Caco-2 (cell line): ENCODE data around the gene REV3L. TPM values are rescaled to one million over a fixed set of nuclear protein-coding genes. Genes with fewer than 3 reads are reported as not detected.

Experiments used
- BruUV-seq: library from RNA; stranded (reverse); fragments of 400-500 nt; replicated peaks from 2 replicates; lab custom pipeline; 2021; lab: Mats Ljungman, UMichigan
- CTCF ChIA-PET: fragments of 300-600 bp; sonication (Branson Sonifier 250); formaldehyde crosslinking; loops from one replicate; lab custom pipeline; 2022; ENCODE audit warnings: antibody characterized with exemption; lab: Charles Lee
- POLR2A ChIA-PET: fragments of 300-600 bp; sonication (Branson Sonifier 250); formaldehyde crosslinking; loops from one replicate; lab custom pipeline; 2022; ENCODE audit warnings: antibody characterized with exemption; lab: Charles Lee
- DNase-seq, 2 experiments: peaks; one replicate each; pipeline versions ENCODE4 v3.0.0 to v3.0.0-alpha.2; 2020 to 2022
- H3K27me3 ChIP-seq: replicated peaks from 2 replicates; pipeline ENCODE4 v1.6.0; 2011; ENCODE audit warnings: low read length; ENCODE audit not compliant: control insufficient read depth, insufficient read depth
- H3K36me3 ChIP-seq: 2 replicates; pipeline ENCODE4 v1.5.1; 2011; ENCODE audit warnings: low read length; ENCODE audit not compliant: control insufficient read depth, insufficient read depth
- H3K4me1 ChIP-seq: fragments of 250-450 bp; sonication (Bioruptor Pico); 2 replicates; pipeline ENCODE4 v1.5.1; 2020; ENCODE audit warnings: mild to moderate bottlenecking
- H3K4me3 ChIP-seq: 2 replicates; pipeline ENCODE4 v1.5.1; 2011; ENCODE audit warnings: low read depth, mild to moderate bottlenecking, control low read depth, low read length
- H3K9me3 ChIP-seq: fragments of 250-450 bp; sonication (Bioruptor Pico); 2 replicates; pipeline ENCODE4 v1.5.1; 2020; ENCODE audit warnings: mild to moderate bottlenecking, moderate library complexity
- H3K27ac Mint-ChIP-seq: one replicate; pipeline ENCODE4 v1.8.0; 2022; ENCODE audit warnings: mixed read lengths; ENCODE audit not compliant: unreplicated experiment
- H3K27me3 Mint-ChIP-seq: one replicate; pipeline ENCODE4 v1.8.0; 2022; ENCODE audit warnings: mixed read lengths; ENCODE audit not compliant: insufficient read depth, unreplicated experiment
- H3K36me3 Mint-ChIP-seq: one replicate; pipeline ENCODE4 v1.8.0; 2022; ENCODE audit warnings: mild to moderate bottlenecking, mixed read lengths; ENCODE audit not compliant: insufficient read depth, unreplicated experiment
- H3K4me1 Mint-ChIP-seq: one replicate; pipeline ENCODE4 v1.8.0; 2022; ENCODE audit warnings: low read depth, mixed read lengths; ENCODE audit not compliant: unreplicated experiment
- H3K4me3 Mint-ChIP-seq: one replicate; pipeline ENCODE4 v1.8.0; 2022; ENCODE audit warnings: mild to moderate bottlenecking, moderate library complexity, mixed read lengths; ENCODE audit not compliant: unreplicated experiment
- H3K9me3 Mint-ChIP-seq: one replicate; pipeline ENCODE4 v1.8.0; 2022; ENCODE audit warnings: mixed read lengths; ENCODE audit not compliant: unreplicated experiment
- CTCF ChIP-seq, 2 experiments: fragments of 200-600 bp in 1 of 2; IDR thresholded peaks; 1 replicate in 1 of 2; 2 replicates in 1 of 2; pipeline versions ENCODE4 v1.5.1 to v1.8.0; 2011 to 2022; ENCODE audit warnings: antibody characterized with exemption in 1 of 2, control low read depth in 1 of 2, inconsistent platforms in 1 of 2, low read depth in 1 of 2, low read length in 1 of 2, mild to moderate bottlenecking in 1 of 2, moderate library complexity in 1 of 2; ENCODE audit not compliant: insufficient read depth in 1 of 2, severe bottlenecking in 1 of 2, unreplicated experiment in 1 of 2
- intact Hi-C: fragments of 100-400 bp; cut with micrococcal nuclease; formaldehyde crosslinking; loops from one replicate; pipeline ENCODE4 v1.10.0; 2022; ENCODE audit not compliant: unreplicated experiment
- total RNA-seq: library from RNA; stranded (reverse); gene quantifications from 2 replicates; pipeline ENCODE4 v1.2.3, GENCODE V29; 2022

The REV3L gene
- total RNA-seq, 1 experiment from 2014 or later, result 22.2 TPM

GRCh38 chr6:111471533-111471932 lies 11.5 kb downstream of the REV3L start:
- no TSS peak for BruUV-seq

GRCh38 chr6:111470991-111471390 lies 12.0 kb downstream of the REV3L start:
- TF ChIP-seq CTCF (IDR thresholded peaks at IDR 0.05; ENCODE audit: insufficient read depth in 1 of 2, low read depth in 1 of 2, low read length in 1 of 2, severe bottlenecking in 1 of 2, unreplicated experiment in 1 of 2), result no peak
- Histone ChIP-seq H3K9me3 (no peaks in the 10 kb centered on the region), H3K36me3 (no peaks in the 10 kb centered on the region), H3K27me3 (no peaks in the 10 kb centered on the region), H3K4me1 (peaks cover 9% of the 10 kb centered on the region; the same call in 1 of the 2 replicates), H3K4me3 (no peak overlapping the region)
- POLR2A ChIA-PET, result no interaction called here
- Mint-ChIP-seq H3K4me1 (peaks cover 13% of the 10 kb centered on the region), H3K27ac (no peak overlapping the region), H3K4me3 (no peak overlapping the region), H3K9me3 (no peaks in the 10 kb centered on the region), H3K27me3 (no peaks in the 10 kb centered on the region), H3K36me3 (no peaks in the 10 kb centered on the region)
- intact Hi-C loops, result no loop called here
- no peak for DNase-seq
- BruUV-seq, result no TSS peak
- CTCF ChIA-PET, result no interaction called here

More at GRCh38 chr6:111471533-111471932, 11.5 kb downstream of the REV3L start:
- Mint-ChIP-seq H3K4me1 (peaks cover 13% of the 10 kb centered on the region), H3K27ac (no peak overlapping the region), H3K4me3 (no peak overlapping the region), H3K9me3 (no peaks in the 10 kb centered on the region), H3K36me3 (no peaks in the 10 kb centered on the region), H3K27me3 (no peaks in the 10 kb centered on the region)
- Histone ChIP-seq H3K4me3 (no peak overlapping the region), H3K4me1 (peaks cover 9% of the 10 kb centered on the region; the same call in 1 of the 2 replicates), H3K27me3 (no peaks in the 10 kb centered on the region), H3K36me3 (no peaks in the 10 kb centered on the region), H3K9me3 (no peaks in the 10 kb centered on the region)
- DNase-seq, result no peak
- CTCF ChIA-PET, result no interaction called here
- intact Hi-C loops, result no loop called here
- POLR2A ChIA-PET, result no interaction called here
- TF ChIP-seq CTCF (IDR thresholded peaks at IDR 0.05; ENCODE audit: insufficient read depth in 1 of 2, low read depth in 1 of 2, low read length in 1 of 2, severe bottlenecking in 1 of 2, unreplicated experiment in 1 of 2), result no peak

GRCh38 chr6:111469543-111469942 lies 13.5 kb downstream of the REV3L start:
- Mint-ChIP-seq H3K27me3 (no peaks in the 10 kb centered on the region), H3K36me3 (no peaks in the 10 kb centered on the region), H3K4me3 (no peak overlapping the region), H3K4me1 (peaks cover 13% of the 10 kb centered on the region), H3K9me3 (no peaks in the 10 kb centered on the region), H3K27ac (no peak overlapping the region)
- TF ChIP-seq CTCF (IDR thresholded peaks at IDR 0.05; ENCODE audit: insufficient read depth in 1 of 2, low read depth in 1 of 2, low read length in 1 of 2, severe bottlenecking in 1 of 2, unreplicated experiment in 1 of 2), result no peak
- Histone ChIP-seq H3K9me3 (no peaks in the 10 kb centered on the region), H3K4me3 (no peak overlapping the region), H3K36me3 (no peaks in the 10 kb centered on the region), H3K27me3 (no peaks in the 10 kb centered on the region), H3K4me1 (peaks cover 12% of the 10 kb centered on the region)
- no TSS peak for BruUV-seq
- intact Hi-C loops, result no loop called here
- ChIA-PET CTCF (no interaction called here), POLR2A (no interaction called here)
- DNase-seq, result peak in 1 of 2 experiments; percentile 45
